Adrenal gland (tissue), 5 donors: ENCODE data around the gene LANCL2.

Experiments used
- POLR2A ChIP-seq, 2 donors: fragments of 450-650 bp; IDR thresholded peaks; one replicate each; pipeline ENCODE4 v1.6.1; 2017; ENCODE audit warnings: antibody characterized with exemption in 2 of 2, mild to moderate bottlenecking in 2 of 2, moderate library complexity in 1 of 2
- TF ChIP-seq, protein P1 (sequence below), 6 experiments: fragments of 450-650 bp in 4 of 6; fragments of 200-600 bp in 2 of 6; sonication (generic) in 1 of 6; IDR thresholded peaks; 1 replicate in 5 of 6; 2 replicates in 1 of 6; pipeline versions ENCODE4 v1.5.1 to v1.8.0; 2016 to 2021; ENCODE audit warnings: antibody characterized with exemption in 6 of 6, mild to moderate bottlenecking in 2 of 6, moderate library complexity in 1 of 6
- donor health status: DM: no; HTN: no; CAD: no.

DNA sequence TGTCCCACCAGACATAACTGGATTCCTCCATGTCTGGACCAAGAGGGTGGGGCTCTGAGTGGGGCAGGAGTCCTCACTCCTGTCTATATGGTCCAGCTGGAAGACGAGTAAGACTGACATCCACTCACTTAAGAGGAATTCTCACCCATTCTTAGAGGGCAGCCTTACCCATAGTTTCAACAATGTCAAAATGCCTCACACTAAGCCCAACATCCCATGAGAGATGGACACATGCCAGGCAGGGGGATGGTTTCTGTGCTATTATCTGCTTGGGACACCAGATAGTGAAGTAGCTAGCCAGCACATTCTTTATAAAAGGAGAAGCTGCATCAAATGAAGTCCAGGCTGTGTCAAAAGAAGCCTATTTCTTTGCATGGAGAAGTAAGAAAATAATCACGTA lies 4.7 kb upstream of the LANCL2 start:
- TF ChIP-seq, protein P1, sequence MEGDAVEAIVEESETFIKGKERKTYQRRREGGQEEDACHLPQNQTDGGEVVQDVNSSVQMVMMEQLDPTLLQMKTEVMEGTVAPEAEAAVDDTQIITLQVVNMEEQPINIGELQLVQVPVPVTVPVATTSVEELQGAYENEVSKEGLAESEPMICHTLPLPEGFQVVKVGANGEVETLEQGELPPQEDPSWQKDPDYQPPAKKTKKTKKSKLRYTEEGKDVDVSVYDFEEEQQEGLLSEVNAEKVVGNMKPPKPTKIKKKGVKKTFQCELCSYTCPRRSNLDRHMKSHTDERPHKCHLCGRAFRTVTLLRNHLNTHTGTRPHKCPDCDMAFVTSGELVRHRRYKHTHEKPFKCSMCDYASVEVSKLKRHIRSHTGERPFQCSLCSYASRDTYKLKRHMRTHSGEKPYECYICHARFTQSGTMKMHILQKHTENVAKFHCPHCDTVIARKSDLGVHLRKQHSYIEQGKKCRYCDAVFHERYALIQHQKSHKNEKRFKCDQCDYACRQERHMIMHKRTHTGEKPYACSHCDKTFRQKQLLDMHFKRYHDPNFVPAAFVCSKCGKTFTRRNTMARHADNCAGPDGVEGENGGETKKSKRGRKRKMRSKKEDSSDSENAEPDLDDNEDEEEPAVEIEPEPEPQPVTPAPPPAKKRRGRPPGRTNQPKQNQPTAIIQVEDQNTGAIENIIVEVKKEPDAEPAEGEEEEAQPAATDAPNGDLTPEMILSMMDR (IDR thresholded peaks at IDR 0.05): no peak
- no peak for TF ChIP-seq POLR2A (IDR thresholded peaks at IDR 0.05)
